Transverse colon (tissue), 3 donors: ENCODE data around the gene AQP7.
"Not testable (repeated sequence)": the region's sequence is repeated elsewhere in the genome, so short reads cannot be mapped to it uniquely, and the experiment has no call there.

ENCODE experiments used
- CTCF ChIP-seq, 5 experiments: fragments of 200-600 bp in 3 of 5; fragments of 450-650 bp in 2 of 5; sonication (generic) in 3 of 5; IDR thresholded peaks; 1 replicate in 2 of 5; 2 replicates in 3 of 5; pipeline ENCODE4 v1.5.1; 2016 to 2017; ENCODE audit warnings: antibody characterized with exemption in 5 of 5, inconsistent platforms in 3 of 5, mild to moderate bottlenecking in 2 of 5, moderate library complexity in 1 of 5
- POLR2A ChIP-seq: fragments of 450-650 bp; IDR thresholded peaks from one replicate; pipeline ENCODE4 v1.6.1; 2016; ENCODE audit warnings: antibody characterized with exemption, mild to moderate bottlenecking, moderate library complexity

DNA sequence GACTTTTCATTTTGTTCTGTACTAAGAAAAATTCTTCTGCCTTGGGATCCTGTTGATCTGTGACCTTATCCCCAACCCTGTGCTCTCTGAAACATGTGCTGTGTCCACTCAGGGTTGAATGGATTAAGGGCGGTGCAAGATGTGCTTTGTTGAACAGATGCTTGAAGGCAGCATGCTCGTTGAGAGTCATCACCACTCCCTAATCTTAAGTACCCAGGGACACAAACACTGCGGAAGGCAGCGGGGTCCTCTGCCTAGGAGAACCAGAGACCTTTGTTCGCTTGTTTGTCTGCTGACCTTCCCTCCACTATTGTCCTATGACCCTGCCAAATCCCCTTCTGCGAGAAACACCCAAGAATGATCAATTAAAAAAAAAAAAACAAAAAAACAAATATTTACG is 21.7 kb upstream of the AQP7 start:
- TF ChIP-seq POLR2A; CTCF (IDR thresholded peaks at IDR 0.05): not testable (repeated sequence)
